Heart left ventricle (tissue), 16 donors: Measurements from ENCODE around the gene MAP1LC3A. TPM values are rescaled to one million over a fixed set of nuclear protein-coding genes. Genes with fewer than 3 reads are reported as not detected.

Source experiments
- ATAC-seq, 4 donors: fragments of 200-7000 bp; cut with Tn5 transposase; one replicate each; pipeline ENCODE4 v1.9.1; 2020 to 2022; ENCODE audit warnings: moderate library complexity in 4 of 4, mild to moderate bottlenecking in 3 of 4, moderate number of reproducible peaks in 1 of 4
- DNase-seq, 5 donors: peaks; one replicate each; pipeline ENCODE4 v3.0.0-alpha.2; 2020
- H3K27ac ChIP-seq, 12 donors: fragments of 200-600 bp; sonication (generic) in 4 of 12; one replicate each; pipeline versions ENCODE4 v1.5.0 to v1.8.0; 2016 to 2022; ENCODE audit warnings: mild to moderate bottlenecking in 2 of 12
- H3K27me3 ChIP-seq, 9 donors: fragments of 200-600 bp; sonication (generic) in 2 of 9; one replicate each; pipeline versions ENCODE4 v1.5.1 to v1.8.0; 2016 to 2022; ENCODE audit warnings: mild to moderate bottlenecking in 3 of 9
- H3K36me3 ChIP-seq, 9 donors: fragments of 200-600 bp; sonication (generic) in 2 of 9; one replicate each; pipeline versions ENCODE4 v1.5.0 to v1.8.0; 2018 to 2022; ENCODE audit warnings: mild to moderate bottlenecking in 2 of 9
- H3K4me1 ChIP-seq, 12 donors: fragments of 200-600 bp; sonication (generic) in 4 of 12; one replicate each; pipeline versions ENCODE4 v1.5.0 to v1.8.0; 2016 to 2022; ENCODE audit warnings: mild to moderate bottlenecking in 3 of 12
- H3K4me3 ChIP-seq, 12 donors: fragments of 200-600 bp; sonication (generic) in 4 of 12; one replicate each; pipeline versions ENCODE4 v1.5.0 to v1.8.0; 2017 to 2022; ENCODE audit warnings: mild to moderate bottlenecking in 9 of 12, moderate library complexity in 4 of 12
- H3K9me3 ChIP-seq, 12 donors: fragments of 200-600 bp; sonication (generic) in 4 of 12; one replicate each; pipeline versions ENCODE4 v1.5.0 to v1.8.0; 2016 to 2022; ENCODE audit warnings: mild to moderate bottlenecking in 1 of 12
- CTCF ChIP-seq, 12 donors: fragments of 200-600 bp; sonication (generic) in 4 of 12; IDR thresholded peaks; one replicate each; pipeline versions ENCODE4 v1.5.0 to v1.8.0; 2018 to 2022; ENCODE audit warnings: antibody characterized with exemption in 12 of 12, mild to moderate bottlenecking in 5 of 12
- POLR2A ChIP-seq, 2 donors: fragments of 450-650 bp; IDR thresholded peaks; one replicate each; pipeline ENCODE4 v1.6.1; 2017; ENCODE audit warnings: antibody characterized with exemption in 2 of 2, mild to moderate bottlenecking in 2 of 2, moderate library complexity in 2 of 2
- WGBS, 4 donors: extraction: QIAGEN DNeasy Blood & Tissue Kit in 2 of 4; methylation state at CpG; one replicate each; pipeline versions ENCODE4 v1.1.5 to v1.1.7; 2013 to 2018; 5-methylcytosine and 5-hydroxymethylcytosine counted together
- intact Hi-C, 10 donors: fragments of 100-400 bp; cut with DNase I; formaldehyde crosslinking; loops; one replicate each; pipeline versions ENCODE4 v1.11.1 to v1.14.2; 2022
- polyA plus RNA-seq, 2 donors: library from polyadenylated mRNA; stranded (reverse); fragments of 200-250 nt; gene quantifications; one replicate each; pipeline ENCODE4 v1.2.3, GENCODE V29; 2013
- total RNA-seq, 9 donors: library from RNA; depleted of rRNA in 2 of 9; stranded (reverse); fragments of >200 nt in 2 of 9; fragmentation: NEBNext Ultra II Directional in 3 of 9; extraction: Animal tissue kit (Norgen Biotek cat#: 25700) in 3 of 9; gene quantifications; one replicate each; pipeline versions ENCODE4 v1.1.0 to v1.2.4, GENCODE V29; 2016 to 2023
- donor health status: ischemic (EF 13 %, LVEDD 7.1; RV severe dilation, severe dysfunction).
- donor health status: healthy with polysubstance abuse.
- donor health status: DM: no; HTN: yes; CAD: no.
- donor health status: DM: no; HTN: no; CAD: no.
- donor health status: ischemic (EF 25% LVEDD 6.9; RV normal size, moderate dysfunction).
- donor health status: ischemic (EF 25% LVEDD 5.7; RV mildly dilated, moderate dysfunction).
- donor health status: healthy.
- donor health status: DM: yes; HTN: yes; CAD: no.
- donor health status: ischemic (EF 35%, LVEDD 5.7; RV mildly dilated, moderate dysfunction).
- donor health status: nonischemic (EF 11% LVEDD 7.7; RV severe dilation, severe dysfunction).
- donor health status: DM: yes; HTN: yes; CAD: no.
- donor health status: PGD.
- donor health status: ischemic (EF 29% LVEDD 5.4; RV normal size, mild dysfunction).
- donor health status: nonischemic (EF 23%, LVEDD 6.1; RV moderate dilation, normal function).

MAP1LC3A gene
- total and polyA plus RNA-seq, 11 donors = 42.8 to 212 (median 88.6) TPM

- no peak for ATAC-seq
- WGBS, 4 donors = 35 to 44% (median 39%) methylated on average over 3 of the region's 3 CpGs
- H3K4me3 ChIP-seq = no peak overlapping the region
- H3K36me3 ChIP-seq = peaks cover 0 to 70% (median 32%) of the 10 kb centered on the region in 9 donors
- no peaks in the 10 kb centered on the region for H3K27me3 ChIP-seq
- peaks cover 0 to 9% (median 0%) of the 10 kb centered on the region in 12 donors for H3K4me1 ChIP-seq
- intact Hi-C loops = loop anchor here in 1 of 10 donors (10.0 kb wide), 1 partner anchor 194 kb away; no protein-coding TSS in a partner anchor
- H3K9me3 ChIP-seq = no peaks in the 10 kb centered on the region
- DNase-seq = no peak
- no peak overlapping the region for H3K27ac ChIP-seq
- no peak for TF ChIP-seq POLR2A (IDR thresholded peaks at IDR 0.05)
- no peak for TF ChIP-seq CTCF (IDR thresholded peaks at IDR 0.05)
Observed at GRCh38 chr20:34570859-34571306, 12.4 kb downstream of the MAP1LC3A start.

- TF ChIP-seq POLR2A (IDR thresholded peaks at IDR 0.05) (no peak), CTCF (IDR thresholded peaks at IDR 0.05) (no peak)
- Histone ChIP-seq H3K27me3 (no peaks in the 10 kb centered on the region), H3K9me3 (no peaks in the 10 kb centered on the region), H3K4me1 (peaks cover 0 to 9% (median 0%) of the 10 kb centered on the region in 12 donors), H3K4me3 (no peak overlapping the region), H3K27ac (no peak overlapping the region), H3K36me3 (peaks cover 0 to 70% (median 32%) of the 10 kb centered on the region in 9 donors)
- ATAC-seq (no peak), DNase-seq (peak in 1 of 5 donors; percentile 6)
- intact Hi-C loops = loop anchor here in 1 of 10 donors (10.0 kb wide), 1 partner anchor 193 kb away; no protein-coding TSS in a partner anchor
- 87 to 93% (median 89%) methylated on average over 4 to 5 of the region's 5 CpGs for WGBS, 4 donors
Observed at GRCh38 chr20:34571753-34572152, 13.2 kb downstream of the MAP1LC3A start.

GRCh38 chr20:34573541-34574300 lies 15.2 kb downstream of the MAP1LC3A start:
- intact Hi-C loops = loop anchor here in 1 of 10 donors (10.0 kb wide), 1 partner anchor 191 kb away; no protein-coding TSS in a partner anchor
- peaks cover 0 to 22% (median 8%) of the 10 kb centered on the region in 12 donors for H3K4me1 ChIP-seq
- ATAC-seq (no peak), DNase-seq (no peak)
- no peaks in the 10 kb centered on the region for H3K27me3 ChIP-seq
- no peak overlapping the region for H3K4me3 ChIP-seq
- TF ChIP-seq CTCF (IDR thresholded peaks at IDR 0.05) (no peak), POLR2A (IDR thresholded peaks at IDR 0.05) (no peak)
- no peak overlapping the region for H3K27ac ChIP-seq
- 91 to 94% (median 93%) methylated on average over 7 of the region's 7 CpGs for WGBS, 4 donors
- H3K36me3 ChIP-seq = peaks cover 0 to 62% (median 29%) of the 10 kb centered on the region in 9 donors
- H3K9me3 ChIP-seq = no peaks in the 10 kb centered on the region

- TF ChIP-seq POLR2A (IDR thresholded peaks at IDR 0.05) = no peak
- Histone ChIP-seq H3K9me3 (no peaks in the 10 kb centered on the region), H3K4me3 (no peak overlapping the region), H3K36me3 (peaks cover 0 to 57% (median 29%) of the 10 kb centered on the region in 9 donors), H3K27ac (no peak overlapping the region), H3K4me1 (peaks cover 0 to 29% (median 10%) of the 10 kb centered on the region in 12 donors), H3K27me3 (no peaks in the 10 kb centered on the region)
- ATAC-seq (no peak), DNase-seq (no peak)
- intact Hi-C loops = loop anchor here in 1 of 10 donors (10.0 kb wide), 1 partner anchor 190 kb away; no protein-coding TSS in a partner anchor
- WGBS, 4 donors = 89 to 100% (median 96%) methylated on average over 5 of the region's 5 CpGs
Observed at GRCh38 chr20:34574426-34574825, 15.9 kb downstream of the MAP1LC3A start.
